ENCODE results near the gene GPRIN3.

GPRIN3 gene

GRCh38 chr4:89267846-89268245 lies 39.8 kb downstream of the GPRIN3 start:
- TF ChIP-seq CTCF (IDR thresholded peaks at IDR 0.05; ENCODE audit: control insufficient read depth, extremely low read depth, insufficient read depth): no peak
- no peak for DNase-seq (ENCODE audit: low read depth)
- H3K4me3 ChIP-seq (ENCODE audit: low read depth, low read length): no peak overlapping the region

GRCh38 chr4:89267392-89267791 lies 40.2 kb downstream of the GPRIN3 start:
- no peak for DNase-seq (ENCODE audit: low read depth)
- H3K4me3 ChIP-seq (ENCODE audit: low read depth, low read length): no peak overlapping the region
- no peak for TF ChIP-seq CTCF (IDR thresholded peaks at IDR 0.05; ENCODE audit: control insufficient read depth, extremely low read depth, insufficient read depth)

- no peak for TF ChIP-seq CTCF (IDR thresholded peaks at IDR 0.05; ENCODE audit: control insufficient read depth, extremely low read depth, insufficient read depth)
- H3K4me3 ChIP-seq (ENCODE audit: low read depth, low read length): no peak overlapping the region
- no peak for DNase-seq (ENCODE audit: low read depth)
These were observed 41.5 kb downstream of the GPRIN3 start for GRCh38 chr4:89266128-89266527.

GRCh38 chr4:89263265-89263664 lies 44.3 kb downstream of the GPRIN3 start:
- H3K4me3 ChIP-seq (ENCODE audit: low read depth, low read length): no peak overlapping the region
- TF ChIP-seq CTCF (IDR thresholded peaks at IDR 0.05; ENCODE audit: control insufficient read depth, extremely low read depth, insufficient read depth): no peak
- DNase-seq (ENCODE audit: low read depth): no peak

- DNase-seq (ENCODE audit: low read depth): no peak
- no peak for TF ChIP-seq CTCF (IDR thresholded peaks at IDR 0.05; ENCODE audit: control insufficient read depth, extremely low read depth, insufficient read depth)
- no peak overlapping the region for H3K4me3 ChIP-seq (ENCODE audit: low read depth, low read length)
These were observed 48.1 kb downstream of the GPRIN3 start for GRCh38 chr4:89259301-89260028.

- TF ChIP-seq CTCF (IDR thresholded peaks at IDR 0.05; ENCODE audit: control insufficient read depth, extremely low read depth, insufficient read depth): no peak
- no peak overlapping the region for H3K4me3 ChIP-seq (ENCODE audit: low read depth, low read length)
- no peak for DNase-seq (ENCODE audit: low read depth)
These were observed 49.1 kb downstream of the GPRIN3 start for GRCh38 chr4:89258506-89258905.

- DNase-seq (ENCODE audit: low read depth): no peak
- TF ChIP-seq CTCF (IDR thresholded peaks at IDR 0.05; ENCODE audit: control insufficient read depth, extremely low read depth, insufficient read depth): no peak
- no peak overlapping the region for H3K4me3 ChIP-seq (ENCODE audit: low read depth, low read length)
These were observed 50.2 kb downstream of the GPRIN3 start for GRCh38 chr4:89257376-89257775.

Measured in LNCaP clone FGC (cell line).